ENCODE measurements around the gene FBXO4.
"Not testable (repeated sequence)": the region's sequence is repeated elsewhere in the genome, so short reads cannot be mapped to it uniquely, and the experiment has no call there.

FBXO4 gene

DNA sequence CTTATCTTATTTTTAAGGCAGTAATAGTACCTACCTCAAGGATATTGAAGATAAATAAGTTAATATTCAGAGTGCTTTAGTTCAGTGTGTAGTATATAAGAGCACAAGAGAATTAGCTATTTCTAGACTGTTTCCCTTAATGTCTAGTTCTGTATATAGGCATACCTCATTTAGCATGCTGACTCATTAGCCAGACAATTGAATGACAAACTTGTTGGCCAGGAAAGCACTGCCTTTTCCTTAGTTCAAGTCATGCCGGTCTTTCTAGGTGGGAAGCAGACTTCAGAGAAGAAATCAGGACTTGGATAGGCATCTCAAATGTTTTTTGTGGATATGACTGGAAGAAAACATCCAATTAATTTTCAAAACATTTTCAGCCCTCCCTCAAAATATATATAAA is 3.2 kb upstream of the FBXO4 start:
- DNase-seq (ENCODE audit: low spot score), result no peak

DNA sequence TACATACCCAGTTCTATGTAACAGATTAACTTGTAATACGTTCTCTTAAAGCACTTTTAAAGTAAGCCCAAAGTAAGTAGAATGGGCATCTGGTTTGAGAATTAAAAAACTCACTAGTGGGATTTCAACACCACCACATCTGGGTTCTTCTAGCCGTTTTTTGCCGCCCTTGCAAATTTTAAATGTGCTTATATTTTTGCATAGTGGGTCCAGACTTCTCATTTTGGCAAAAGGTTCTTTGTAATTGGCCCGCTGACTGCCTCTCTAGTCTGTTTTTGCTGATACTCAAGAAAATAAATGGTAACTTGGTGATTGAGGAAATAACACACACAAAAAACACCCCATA is 582 bp upstream of the FBXO4 start:
- no peak for DNase-seq (ENCODE audit: low spot score)

- peak; percentile 71 for DNase-seq (ENCODE audit: low spot score)
Measured at GRCh38 chr5:41925555-41925951, 472 bp downstream of the FBXO4 start.

DNA sequence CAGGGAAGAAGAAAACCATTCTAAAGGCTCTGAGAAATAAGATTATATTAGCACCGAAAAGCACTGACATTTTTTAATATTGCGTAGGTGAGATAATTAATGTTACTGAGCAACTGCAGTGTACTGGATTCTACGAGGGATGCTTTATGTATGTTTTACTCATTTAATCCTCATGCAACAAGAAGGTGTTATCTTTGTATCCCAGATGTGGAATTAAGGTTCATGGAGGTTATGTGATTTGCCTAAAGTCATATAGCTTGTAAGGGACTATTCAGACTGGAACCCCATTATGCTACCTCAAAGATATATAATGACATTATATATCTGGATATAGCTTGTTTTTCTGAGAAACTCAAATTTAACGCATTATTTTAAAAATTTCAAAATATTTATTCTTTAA is 2.5 kb downstream of the FBXO4 start:
- DNase-seq (ENCODE audit: low spot score), result no peak

GRCh38 chr5:41929035-41929434 is 4.0 kb downstream of the FBXO4 start:
- no peak for DNase-seq (ENCODE audit: low spot score)

DNA sequence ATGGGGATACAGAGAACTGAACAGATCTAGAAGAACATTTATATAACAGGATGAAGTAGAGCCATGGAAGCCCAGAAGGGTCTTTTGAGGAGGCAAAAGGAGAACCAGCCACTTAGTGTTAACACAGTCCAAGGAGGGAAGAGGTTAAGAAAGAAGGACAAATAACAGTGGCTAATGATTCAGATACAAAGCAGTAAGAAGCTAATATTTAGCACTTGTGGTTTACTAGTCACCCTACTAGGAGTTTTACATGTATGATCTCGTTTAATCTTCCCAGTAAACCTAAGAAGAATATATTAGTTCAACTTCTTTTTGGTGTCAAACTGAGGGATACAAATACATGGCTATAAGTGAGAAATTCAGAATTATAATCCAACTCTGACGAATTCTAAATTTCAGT is 7.7 kb downstream of the FBXO4 start:
- no peak for DNase-seq (ENCODE audit: low spot score)

DNA sequence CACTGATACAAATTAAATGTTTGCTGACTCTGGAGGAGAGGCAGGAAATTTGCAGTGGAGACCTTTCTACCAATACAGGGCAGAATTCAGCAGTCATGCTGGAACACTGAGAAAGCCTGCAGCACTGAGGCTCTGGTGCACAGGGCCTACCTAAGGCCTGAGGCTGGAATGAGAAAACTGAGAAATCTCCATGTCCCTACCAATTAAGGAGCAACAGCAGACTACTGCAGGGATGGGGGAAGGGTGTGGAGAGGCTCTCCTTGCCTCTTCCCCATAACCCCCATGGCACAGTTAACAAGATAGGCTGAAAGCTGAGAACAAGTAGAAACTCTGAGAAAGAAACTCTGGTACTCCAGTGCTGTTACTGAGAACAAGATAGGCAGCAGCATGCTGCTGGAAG is 10.5 kb downstream of the FBXO4 start:
- no peak for DNase-seq (ENCODE audit: low spot score)

GRCh38 chr5:41940641-41941040 is 15.6 kb downstream of the FBXO4 start:
- no peak for DNase-seq (ENCODE audit: low spot score)

GRCh38 chr5:41945332-41945955 is 20.4 kb downstream of the FBXO4 start:
- not testable (repeated sequence) for DNase-seq (ENCODE audit: low spot score)

GRCh38 chr5:41951224-41951623 is 26.1 kb downstream of the FBXO4 start:
- no peak for DNase-seq (ENCODE audit: low spot score)

- no peak for DNase-seq (ENCODE audit: low spot score)
Measured at GRCh38 chr5:41954286-41954685, 29.2 kb downstream of the FBXO4 start.

DNA sequence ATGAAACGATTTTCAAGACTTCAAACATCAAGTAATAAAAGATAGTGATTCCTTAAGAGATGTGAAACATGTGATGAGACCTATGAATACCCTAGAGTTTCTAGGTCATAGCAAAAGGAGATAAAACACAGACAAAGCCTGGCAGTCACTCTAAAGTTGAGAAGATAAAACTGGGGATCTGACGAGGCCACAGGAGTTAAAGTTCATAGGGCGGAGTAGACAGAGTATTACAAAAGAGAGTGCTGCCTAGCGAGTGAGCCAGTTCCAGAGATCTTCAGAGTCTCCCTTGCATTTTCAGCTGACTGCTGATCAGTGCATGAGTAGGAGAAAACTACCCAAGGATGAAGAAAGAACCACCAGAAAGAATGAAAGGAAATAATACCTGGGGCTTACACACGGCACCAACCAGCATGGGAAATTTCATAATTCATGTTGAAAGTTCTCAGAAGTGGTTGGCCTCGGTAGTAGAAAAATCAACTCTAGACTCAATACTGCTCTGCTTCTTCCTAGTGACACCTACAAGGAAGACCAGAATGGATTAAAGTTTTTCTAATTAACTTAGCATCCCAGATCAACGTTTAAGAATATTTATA is 30.4 kb downstream of the FBXO4 start:
- DNase-seq (ENCODE audit: low spot score), result no peak

GRCh38 chr5:41956943-41957342 is 31.9 kb downstream of the FBXO4 start:
- DNase-seq (ENCODE audit: low spot score), result no peak

DNA sequence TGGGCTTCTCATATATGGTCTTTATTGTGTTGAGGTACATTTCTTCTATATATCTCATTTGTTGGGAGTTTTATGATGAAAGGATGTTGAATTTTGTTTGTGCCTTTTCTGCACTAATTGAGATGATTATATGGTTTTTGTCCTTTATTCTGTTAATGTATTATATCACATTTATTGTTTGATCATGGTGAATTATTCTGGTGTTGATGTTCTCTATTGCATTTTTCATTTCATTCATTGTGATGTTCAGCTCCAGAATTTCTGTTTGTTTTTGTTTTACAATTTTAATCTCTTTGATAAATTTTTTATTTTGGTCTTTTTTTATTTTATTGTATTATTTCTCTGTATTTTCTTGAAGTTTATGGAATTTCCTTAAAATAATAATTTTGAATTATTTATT is 35.4 kb downstream of the FBXO4 start:
- DNase-seq (ENCODE audit: low spot score), result no peak

DNA sequence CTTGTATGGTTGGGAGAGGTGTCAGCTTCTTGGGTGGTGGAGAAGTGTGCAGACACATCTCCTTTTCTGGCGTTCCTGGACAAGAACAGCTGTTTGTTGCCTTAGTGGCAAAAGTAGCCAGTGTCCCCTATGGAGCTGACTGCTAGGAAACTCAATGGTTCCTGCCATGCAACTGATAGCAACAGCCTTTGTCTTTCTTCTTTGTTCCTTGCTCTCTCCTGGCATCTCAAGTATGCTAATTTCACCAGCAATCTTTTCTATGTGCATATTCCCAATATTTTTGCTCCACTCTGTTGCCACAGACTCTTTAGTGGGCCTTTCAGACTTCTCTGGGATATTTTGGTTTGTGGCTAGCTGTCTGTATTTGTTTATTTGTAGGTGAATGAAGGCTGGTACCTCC is 36.7 kb downstream of the FBXO4 start:
- no peak for DNase-seq (ENCODE audit: low spot score)

DNA sequence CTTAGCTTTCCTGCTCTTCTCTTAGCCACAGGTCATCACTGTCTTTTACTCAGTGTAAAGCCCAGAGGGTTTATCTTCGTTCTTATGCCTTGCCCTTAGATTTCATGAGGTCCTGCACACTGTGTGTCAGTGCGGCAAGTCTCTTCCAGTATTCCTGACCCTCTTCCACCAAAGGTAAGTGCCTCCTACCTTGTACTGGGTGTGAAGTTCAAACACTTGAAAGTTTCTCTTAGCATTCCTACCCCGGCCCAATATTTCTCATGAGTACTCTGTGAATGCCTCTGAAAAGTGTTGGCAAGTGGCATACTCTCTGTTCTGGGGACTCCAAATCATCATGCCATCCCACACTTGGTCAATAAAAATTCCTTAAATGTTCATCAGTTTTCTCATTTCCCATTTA is 37.4 kb downstream of the FBXO4 start:
- no peak for DNase-seq (ENCODE audit: low spot score)

- DNase-seq (ENCODE audit: low spot score), result no peak
Measured at GRCh38 chr5:41966401-41967105, 41.5 kb downstream of the FBXO4 start.

GRCh38 chr5:41967401-41967800 is 42.3 kb downstream of the FBXO4 start:
- DNase-seq (ENCODE audit: low spot score), result no peak

DNA sequence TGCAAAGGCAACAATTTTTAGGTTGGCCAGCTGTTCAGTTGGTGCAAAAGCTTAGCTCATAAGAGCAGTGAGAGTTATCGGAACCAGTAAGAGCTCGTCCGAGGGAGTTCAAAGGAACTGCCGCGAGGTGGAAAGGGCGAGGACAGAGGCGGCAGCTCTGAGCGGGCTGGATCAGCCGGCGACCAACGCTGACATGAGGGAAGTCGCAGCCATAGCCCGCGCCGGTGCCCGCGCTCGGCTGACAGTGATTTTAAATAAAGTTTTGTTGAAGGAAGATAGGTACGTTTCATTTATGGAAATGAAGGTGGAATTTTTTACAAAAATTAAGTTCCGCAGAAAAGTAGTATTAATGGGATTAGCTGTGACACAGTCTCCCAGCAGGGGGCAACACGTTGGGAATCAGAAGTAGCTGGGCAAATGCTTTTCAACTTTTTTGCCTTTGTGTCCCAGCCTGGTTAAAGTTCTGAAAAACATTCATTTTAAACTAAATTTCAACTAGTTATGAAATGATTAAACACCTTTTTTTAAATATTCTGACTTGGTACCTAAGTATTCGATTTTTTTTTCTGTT is 43.2 kb downstream of the FBXO4 start:
- no peak for DNase-seq (ENCODE audit: low spot score)

GRCh38 chr5:41973087-41973486 is 48.0 kb downstream of the FBXO4 start:
- DNase-seq (ENCODE audit: low spot score), result no peak

DNA sequence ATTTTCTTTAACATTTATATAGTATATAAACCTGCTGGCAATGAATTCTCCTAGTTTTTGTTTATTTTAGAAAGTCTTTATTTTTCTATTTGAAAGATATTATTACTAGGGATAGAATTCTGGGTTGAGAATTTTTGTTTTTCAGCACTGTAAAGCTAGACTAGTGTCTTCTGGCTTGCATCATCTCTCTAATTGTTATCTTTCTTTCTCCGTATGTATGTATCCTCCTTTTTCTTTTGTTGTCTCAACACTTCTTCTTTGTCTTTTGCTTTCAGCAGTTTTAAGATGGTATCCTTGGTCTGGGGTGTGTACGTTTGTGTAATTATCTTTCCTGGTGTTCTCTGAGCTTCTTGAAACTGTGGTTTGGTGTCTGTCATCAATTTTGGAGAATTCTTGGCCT is 48.8 kb downstream of the FBXO4 start:
- no peak for DNase-seq (ENCODE audit: low spot score)

- DNase-seq (ENCODE audit: low spot score), result no peak
Measured at GRCh38 chr5:41978676-41979075, 53.6 kb downstream of the FBXO4 start.

- no peak for DNase-seq (ENCODE audit: low spot score)
Measured at GRCh38 chr5:41980396-41980795, 55.3 kb downstream of the FBXO4 start.
